Panc1 (cell line): Measurements from ENCODE around the gene SRSF3. TPM values are rescaled to one million over a fixed set of nuclear protein-coding genes. Genes with fewer than 3 reads are reported as not detected.
"Not testable (repeated sequence)": the region's sequence is repeated elsewhere in the genome, so short reads cannot be mapped to it uniquely, and the experiment has no call there.

Source experiments
- ATAC-seq: fragments of 200-7000 bp; cut with Tn5 transposase; 2 replicates; pipeline ENCODE4 v1.9.1; 2020; ENCODE audit warnings: mild to moderate bottlenecking, moderate library complexity
- BruUV-seq: library from RNA; stranded (reverse); fragments of 400-500 nt; replicated peaks from 2 replicates; lab custom pipeline; 2021; lab: Mats Ljungman, UMichigan
- CTCF ChIA-PET: fragments of 300-600 bp; sonication (Branson Sonifier 250); formaldehyde crosslinking; loops from one replicate; lab custom pipeline; 2022; ENCODE audit warnings: antibody characterized with exemption; lab: Charles Lee
- POLR2A ChIA-PET: fragments of 300-600 bp; sonication (Branson Sonifier 250); formaldehyde crosslinking; loops from one replicate; lab custom pipeline; 2022; ENCODE audit warnings: antibody characterized with exemption; lab: Charles Lee
- DNase-seq: peaks from one replicate; pipeline ENCODE4 v3.0.0-alpha.2; 2010; ENCODE audit warnings: low read depth, low spot score
- H3K27ac ChIP-seq: 2 replicates; pipeline ENCODE4 v1.5.1; 2011; ENCODE audit warnings: mild to moderate bottlenecking, low read length, inconsistent platforms
- H3K27me3 ChIP-seq: fragments of 200-500 bp; sonication (Bioruptor generic); 2 replicates; pipeline ENCODE4 v1.6.0; 2014; ENCODE audit warnings: low read length, inconsistent platforms; ENCODE audit not compliant: control insufficient read depth, insufficient read depth
- H3K36me3 ChIP-seq: fragments of 200-500 bp; sonication (Bioruptor generic); 2 replicates; pipeline ENCODE4 v1.5.1; 2014; ENCODE audit warnings: inconsistent platforms, mild to moderate bottlenecking, low read length, moderate library complexity; ENCODE audit not compliant: control insufficient read depth, insufficient read depth
- H3K4me1 ChIP-seq: 2 replicates; pipeline ENCODE4 v1.5.1; 2011; ENCODE audit warnings: inconsistent platforms, mild to moderate bottlenecking, low read length, moderate library complexity; ENCODE audit not compliant: control insufficient read depth, insufficient read depth
- H3K4me3 ChIP-seq, 2 experiments: 2 replicates each; pipeline ENCODE4 v1.5.1; 2011 to 2012; ENCODE audit warnings: low read depth in 2 of 2, low read length in 2 of 2, mild to moderate bottlenecking in 2 of 2, inconsistent platforms in 1 of 2, moderate library complexity in 1 of 2
- H3K9me3 ChIP-seq: fragments of 200-500 bp; sonication (Bioruptor generic); 2 replicates; pipeline ENCODE4 v1.5.1; 2014; ENCODE audit warnings: low read depth, mild to moderate bottlenecking, inconsistent platforms, low read length, moderate library complexity; ENCODE audit not compliant: control insufficient read depth, insufficient read depth
- CTCF ChIP-seq: fragments of 450-650 bp; IDR thresholded peaks from 2 replicates; pipeline ENCODE4 v1.5.1; 2017; ENCODE audit warnings: mild to moderate bottlenecking
- POLR2AphosphoS5 ChIP-seq: IDR thresholded peaks from 2 replicates; pipeline ENCODE4 v1.6.1; 2012; ENCODE audit warnings: mild to moderate bottlenecking, low read depth, low read length, moderate library complexity
- REST ChIP-seq, 2 experiments: IDR thresholded peaks; 2 replicates each; pipeline ENCODE4 v1.6.1; 2011 to 2012; ENCODE audit warnings: low read depth in 2 of 2, control low read depth in 1 of 2, low read length in 1 of 2, mild to moderate bottlenecking in 1 of 2, moderate library complexity in 1 of 2; ENCODE audit not compliant: insufficient read depth in 1 of 2
- SIN3A ChIP-seq: IDR thresholded peaks from 2 replicates; pipeline ENCODE4 v1.6.1; 2012; ENCODE audit warnings: low read depth, mild to moderate bottlenecking, low read length, moderate library complexity, borderline replicate concordance; ENCODE audit not compliant: insufficient read depth
- TCF7L2 ChIP-seq: IDR thresholded peaks from 2 replicates; pipeline ENCODE4 v1.6.1; 2011; ENCODE audit warnings: mild to moderate bottlenecking, low read depth, low read length, inconsistent platforms
- in situ Hi-C: cut with HindIII; loops from 2 replicates; pipeline ENCODE4 v1.10.0; 2016; ENCODE audit warnings: low sequenced_read_pairs, low pct_unique_long_range_greater_than_20kb
- intact Hi-C: fragments of 100-400 bp; cut with micrococcal nuclease; formaldehyde crosslinking; loops from one replicate; pipeline ENCODE4 v1.10.0; 2022; ENCODE audit not compliant: unreplicated experiment
- total RNA-seq: library from RNA; stranded (reverse); gene quantifications from one replicate; pipeline ENCODE4 v1.2.1, GENCODE V29; 2021; ENCODE audit not compliant: unreplicated experiment

The SRSF3 gene
- total RNA-seq, 1 experiment from 2014 or later, result 356 TPM

GRCh38 chr6:36581716-36582115, 12.4 kb upstream of the SRSF3 start:
- Histone ChIP-seq H3K27me3 (no peaks in the 10 kb centered on the region), H3K4me3 (no peak overlapping the region), H3K9me3 (no peaks in the 10 kb centered on the region), H3K27ac (no peak overlapping the region), H3K4me1 (peaks cover 12% of the 10 kb centered on the region), H3K36me3 (no peaks in the 10 kb centered on the region)
- no TSS peak for BruUV-seq
- POLR2A ChIA-PET, result no interaction called here
- ATAC-seq, result no peak
- intact Hi-C loops (no loop called here), in situ Hi-C loops (no loop called here)
- DNase-seq, result no peak
- CTCF ChIA-PET, result no interaction called here
- no peak for TF ChIP-seq CTCF
- no peak for TF ChIP-seq REST (IDR thresholded peaks at IDR 0.05; ENCODE audit: insufficient read depth in 1 of 2, low read depth in 2 of 2, low read length in 1 of 2)
- TF ChIP-seq SIN3A, result no peak
- no peak for TF ChIP-seq POLR2AphosphoS5
- no peak for TF ChIP-seq TCF7L2

GRCh38 chr6:36586606-36587005, 7.6 kb upstream of the SRSF3 start:
- H3K4me1 ChIP-seq, result no peaks in the 10 kb centered on the region
- in situ Hi-C loops (no loop called here), intact Hi-C loops (no loop called here)
- BruUV-seq, result no TSS peak
- ChIA-PET CTCF (no interaction called here), POLR2A (no interaction called here)
- no peaks in the 10 kb centered on the region for H3K36me3 ChIP-seq
- H3K27ac ChIP-seq, result no peak overlapping the region
- H3K4me3 ChIP-seq, result no peak overlapping the region
- TF ChIP-seq REST (IDR thresholded peaks at IDR 0.05; ENCODE audit: insufficient read depth in 1 of 2, low read depth in 2 of 2, low read length in 1 of 2) (no peak), TCF7L2 (no peak), POLR2AphosphoS5 (no peak), SIN3A (no peak), CTCF (no peak)
- ATAC-seq, result no peak
- no peak for DNase-seq
- no peaks in the 10 kb centered on the region for H3K27me3 ChIP-seq
- no peaks in the 10 kb centered on the region for H3K9me3 ChIP-seq

- CTCF ChIA-PET, intact Hi-C loops, POLR2A ChIA-PET: not testable (repeated sequence)
These were observed 5.1 kb upstream of the SRSF3 start for GRCh38 chr6:36589025-36589400.

More at GRCh38 chr6:36589025-36589400, 5.1 kb upstream of the SRSF3 start:
- DNase-seq, H3K9me3 ChIP-seq, BruUV-seq, H3K4me1 ChIP-seq, H3K36me3 ChIP-seq, H3K27ac ChIP-seq, in situ Hi-C loops, H3K27me3 ChIP-seq, H3K4me3 ChIP-seq, ATAC-seq: not testable (repeated sequence)
